HepG2 (cell line): Measurements from ENCODE around the gene BCL2L2. TPM values are rescaled to one million over a fixed set of nuclear protein-coding genes. Genes with fewer than 3 reads are reported as not detected.

Source experiments
- ATAC-seq: fragments of 200-7000 bp; cut with Tn5 transposase; 3 replicates; pipeline ENCODE4 v1.9.1; 2020; ENCODE audit warnings: mild to moderate bottlenecking, moderate library complexity
- BruUV-seq: library from RNA; stranded (reverse); fragments of 400-500 nt; replicated peaks from 2 replicates; lab custom pipeline; 2021; lab: Mats Ljungman, UMichigan
- CTCF ChIA-PET: fragments of 300-600 bp; formaldehyde crosslinking; extraction: SDS; loops from one replicate; lab custom pipeline; 2021; ENCODE audit warnings: low total read pairs, inconsistent platforms, low intra/inter-chr PET ratio; lab: Yijun Ruan, JAX
- POLR2A ChIA-PET: fragments of 350-600 bp; sonication (Branson Sonifier 250); formaldehyde crosslinking; loops from one replicate; lab custom pipeline; 2020; ENCODE audit warnings: antibody characterized with exemption, inconsistent platforms; lab: Yijun Ruan, JAX
- DNase-seq: peaks from one replicate; pipeline ENCODE4 v3.0.0-alpha.2; 2015; ENCODE audit warnings: low spot score
- FAIRE-seq: peaks from 3 replicates; lab custom pipeline; 2011; peaks lifted over from hg19 to GRCh38; lab: Jason Lieb, UNC
- H2AFZ ChIP-seq: one replicate; pipeline ENCODE4 v1.6.1; 2011; ENCODE audit warnings: low read length, inconsistent platforms
- H3K27ac ChIP-seq: fragments of 300-600 bp; 3 replicates; pipeline ENCODE4 v1.8.0; 2011; ENCODE audit warnings: mixed run types, mild to moderate bottlenecking, mixed read lengths, low read length, inconsistent platforms; ENCODE audit not compliant: insufficient read depth; ENCODE audit errors: extremely low read length
- H3K27me3 ChIP-seq, 2 experiments: fragments of 200-600 bp in 1 of 2; 2 replicates in 1 of 2; 3 replicates in 1 of 2; pipeline versions ENCODE4 v1.6.0 to v1.8.0; 2011; ENCODE audit warnings: low read length in 2 of 2, mild to moderate bottlenecking in 2 of 2, moderate library complexity in 2 of 2, inconsistent platforms in 1 of 2; ENCODE audit not compliant: insufficient read depth in 2 of 2, control insufficient read depth in 1 of 2
- H3K36me3 ChIP-seq, 2 experiments: fragments of 200-600 bp in 1 of 2; replicated peaks in 1 of 2; 2 replicates in 1 of 2; 3 replicates in 1 of 2; pipeline versions ENCODE4 v1.5.1 to v1.8.0; 2011; ENCODE audit warnings: low read length in 2 of 2, inconsistent platforms in 1 of 2; ENCODE audit not compliant: insufficient read depth in 2 of 2, control insufficient read depth in 1 of 2
- H3K4me1 ChIP-seq: 2 replicates; pipeline ENCODE4 v1.5.1; 2012; ENCODE audit warnings: low read length, inconsistent platforms; ENCODE audit not compliant: insufficient read depth
- H3K4me2 ChIP-seq: 2 replicates; pipeline ENCODE4 v1.6.0; 2011; ENCODE audit warnings: low read depth, low read length, inconsistent platforms
- H3K4me3 ChIP-seq, 3 experiments: fragments of 200-600 bp in 1 of 3; sonication (generic), shearing (Covaris generic) in 1 of 3; replicated peaks in 1 of 3; 2 replicates each; pipeline ENCODE4 v1.5.1; 2011 to 2016; ENCODE audit warnings: low read length in 3 of 3, inconsistent platforms in 2 of 3, low read depth in 2 of 3, mild to moderate bottlenecking in 2 of 3, control low read depth in 1 of 3, mixed read lengths in 1 of 3; ENCODE audit not compliant: insufficient read depth in 1 of 3
- H3K79me2 ChIP-seq: one replicate; pipeline ENCODE4 v1.6.1; 2011; ENCODE audit warnings: low read length, inconsistent platforms; ENCODE audit not compliant: insufficient read depth
- H3K9ac ChIP-seq: 2 replicates; pipeline ENCODE4 v1.6.0; 2011; ENCODE audit warnings: mild to moderate bottlenecking, low read depth, low read length, inconsistent platforms; ENCODE audit not compliant: insufficient read depth
- H3K9me3 ChIP-seq: 2 replicates; pipeline ENCODE4 v1.5.1; 2012; ENCODE audit warnings: mild to moderate bottlenecking, low read length
- H4K20me1 ChIP-seq: 2 replicates; pipeline ENCODE4 v1.6.0; 2011; ENCODE audit warnings: inconsistent platforms, mild to moderate bottlenecking, low read length, moderate library complexity; ENCODE audit not compliant: insufficient read depth
- AGO1 ChIP-seq: fragments of 200-400 bp; formaldehyde crosslinking; IDR thresholded peaks from 2 replicates; pipeline ENCODE4 v1.6.1; 2017; ENCODE audit warnings: mild to moderate bottlenecking, low read depth, low read length, moderate library complexity; ENCODE audit not compliant: poor library complexity, severe bottlenecking
- ATF7-NPFF ChIP-seq: sonication (generic); formaldehyde crosslinking; IDR thresholded peaks from 2 replicates; pipeline ENCODE4 v1.8.1; 2023; ENCODE audit warnings: mild to moderate bottlenecking, low read depth, missing genetic modification reagents, moderate library complexity
- DMAP1 ChIP-seq: IDR thresholded peaks from 2 replicates; pipeline ENCODE4 v1.6.1; 2016
- GLI4 ChIP-seq: sonication (generic); formaldehyde crosslinking; IDR thresholded peaks from 2 replicates; pipeline ENCODE4 v1.5.1; 2020; ENCODE audit warnings: missing genetic modification reagents, mild to moderate bottlenecking, moderate library complexity, borderline replicate concordance
- KIAA2018 ChIP-seq: sonication (generic); formaldehyde crosslinking; IDR thresholded peaks from 2 replicates; pipeline ENCODE4 v1.5.0; 2020; ENCODE audit warnings: mild to moderate bottlenecking, missing genetic modification reagents, borderline replicate concordance
- KLF9 ChIP-seq: IDR thresholded peaks from 2 replicates; pipeline ENCODE4 v1.6.1; 2016; ENCODE audit warnings: low read depth
- NR3C1 ChIP-seq: sonication (generic); formaldehyde crosslinking; IDR thresholded peaks from 2 replicates; pipeline ENCODE4 v1.4.0; 2020; ENCODE audit warnings: missing genetic modification reagents
- POLR2A ChIP-seq, 2 experiments: IDR thresholded peaks; 2 replicates each; pipeline ENCODE4 v1.6.1; 2011; ENCODE audit warnings: low read depth in 2 of 2, low read length in 2 of 2, mild to moderate bottlenecking in 1 of 2, moderate library complexity in 1 of 2; ENCODE audit not compliant: insufficient read depth in 1 of 2
- POLR2G ChIP-seq: fragments of 200-400 bp; formaldehyde crosslinking; IDR thresholded peaks from 2 replicates; pipeline ENCODE4 v1.6.1; 2018; ENCODE audit warnings: mild to moderate bottlenecking, low read depth, low read length, moderate library complexity
- RBFOX2 ChIP-seq: fragments of 200-400 bp; formaldehyde crosslinking; IDR thresholded peaks from 2 replicates; pipeline ENCODE4 v1.6.1; 2017; ENCODE audit warnings: low read depth, mild to moderate bottlenecking, low read length
- RBM39 ChIP-seq: fragments of 200-400 bp; formaldehyde crosslinking; IDR thresholded peaks from one replicate; pipeline ENCODE4 v1.6.1; 2018; ENCODE audit warnings: antibody characterized with exemption, mild to moderate bottlenecking, low read depth, low read length; ENCODE audit not compliant: poor library complexity, severe bottlenecking
- YEATS4 ChIP-seq: sonication (generic); formaldehyde crosslinking; IDR thresholded peaks from 2 replicates; pipeline ENCODE4 v1.4.0; 2020; ENCODE audit warnings: missing genetic modification reagents, borderline replicate concordance
- WGBS: methylation state at CpG from one replicate; pipeline ENCODE4 v1.1.6; 2017; ENCODE audit warnings: low lambda C conversion rate; 5-methylcytosine and 5-hydroxymethylcytosine counted together
- in situ Hi-C: cut with HindIII; loops from 2 replicates; pipeline ENCODE4 v1.10.0; 2017; ENCODE audit warnings: low pct_unique_long_range_greater_than_20kb; ENCODE audit not compliant: extremely low pct_ligation_motif_present
- intact Hi-C: fragments of 100-400 bp; cut with micrococcal nuclease; formaldehyde crosslinking; loops from one replicate; pipeline ENCODE4 v1.10.0; 2022; ENCODE audit not compliant: unreplicated experiment
- polyA plus RNA-seq, 8 experiments: library from polyadenylated mRNA; depleted of rRNA in 3 of 8; stranded (reverse) in 7 of 8; unstranded in 1 of 8; fragments of >200 nt; fragmentation: Illumina TruSeq in 4 of 8; extraction: Trizol in 4 of 8; gene quantifications; 2 replicates each; pipeline versions ENCODE4 v1.2.1 to v1.2.3, GENCODE V29; 2011 to 2016; ENCODE audit warnings: low read depth in 4 of 8, missing spikeins in 1 of 8, mixed read lengths in 1 of 8; ENCODE audit not compliant: insufficient read depth in 1 of 8
- total RNA-seq, 5 experiments: library from RNA; depleted of rRNA; stranded (reverse); fragments of >200 nt; fragmentation: Illumina TruSeq; extraction: Trizol; gene quantifications; 2 replicates each; pipeline ENCODE4 v1.2.3, GENCODE V29; 2016; ENCODE audit warnings: low read depth in 1 of 5

BCL2L2 gene
- total and polyA plus RNA-seq, 2 of the 13 experiments (the other 11 are each of a cell fraction or from before 2014, with no cell fraction given), result 28.1 to 49.8 TPM

GRCh38 chr14:23307687-23308644 is 1.3 kb downstream of the BCL2L2 start (continued):
- TF ChIP-seq YEATS4 (CRISPR knock-in tag) (no peak), ATF7-NPFF (CRISPR knock-in tag) (peak; percentile 27; the same call in 1 of the 2 replicates), KLF9 (CRISPR knock-in tag) (no peak), DMAP1 (CRISPR knock-in tag) (no peak)

- Histone ChIP-seq H3K79me2 (peaks cover 34% of the 10 kb centered on the region), H2AFZ (no peak overlapping the region), H3K27me3 (no peaks in the 10 kb centered on the region; a peak in 1 of 5 replicates), H3K4me2 (peak overlapping the region; percentile 96; the same call in 1 of the 2 replicates), H4K20me1 (no peaks in the 10 kb centered on the region), H3K9me3 (no peaks in the 10 kb centered on the region), H3K9ac (no peak overlapping the region; the same call in 1 of the 2 replicates), H3K27ac (no peak overlapping the region), H3K36me3 (peaks cover 27 to 38% of the 10 kb centered on the region in 2 experiments), H3K4me3 (peak overlapping the region in 1 of 3 experiments; percentile 99; a peak in 2 of 6 replicates), H3K4me1 (peaks cover 47% of the 10 kb centered on the region)
- ATAC-seq (no peak), DNase-seq (no peak), FAIRE-seq (no peak)
- ChIA-PET CTCF (no interaction called here), POLR2A (interaction anchor here (1.3 to 18.7 kb wide), 3 partner anchors 13 to 247 kb away, joined by 3 to 1053 read pairs (median 4); partner anchors contain the start of gene PABPN1)
- WGBS, result 96% methylated on average over 17 of the region's 17 CpGs
- BruUV-seq, result no TSS peak
- intact Hi-C loops, result loop anchor here (10.0 kb wide), 3 partner anchors 324 to 986 kb away; partner anchors contain the start of genes AJUBA, DCAF11, DHRS1 and NOP9
- in situ Hi-C loops, result loop anchor here (25.0 kb wide), 1 partner anchor 828 kb away; the partner anchor contains the start of genes EMC9, FITM1, PSME1 and PSME2
- TF ChIP-seq RBM39 (peak; percentile 43), POLR2A (IDR thresholded peaks at IDR 0.05; ENCODE audit: insufficient read depth in 1 of 2, low read depth in 2 of 2, low read length in 2 of 2) (peak in 1 of 2 experiments; percentile 49; a peak in 1 of 4 replicates), RBFOX2 (0 out of 2 replicates have a peak, but pooled peaks have one; percentile 27), AGO1 (peak; percentile 30), GLI4 (no peak), KIAA2018 (CRISPR knock-in tag) (no peak), POLR2G (peak; percentile 15; the same call in 1 of the 2 replicates), NR3C1 (CRISPR knock-in tag) (no peak)
Measured at GRCh38 chr14:23308721-23309445, 2.2 kb downstream of the BCL2L2 start.
